CD4-positive, alpha-beta T cell treated with Interleukin-21 for 1 hour (primary cell): Measurements from ENCODE around the gene NRL.
A peak's percentile ranks its signal among the peaks of the same experiment; 100 is the strongest.

Source experiments
- DNase-seq: peaks from one replicate; pipeline ENCODE4 v3.0.0-alpha.2; 2020

The NRL gene

GRCh38 chr14:24143511-24143910 lies 28.8 kb upstream of the NRL start:
- DNase-seq, result no peak

- DNase-seq, result peak; percentile 99
These were observed 26.5 kb upstream of the NRL start, which contains the start of gene EMC9 for GRCh38 chr14:24141097-24141880. Gene EMC9 (minus strand): TSS chr14:24141591. CDS start chr14:24141304, 287 bp downstream.

- peak; percentile 32 for DNase-seq
These were observed 24.7 kb upstream of the NRL start for GRCh38 chr14:24139272-24139934.

GRCh38 chr14:24138396-24139271 lies 23.9 kb upstream of the NRL start:
- DNase-seq, result no peak

- DNase-seq, result no peak
These were observed 23.0 kb upstream of the NRL start for GRCh38 chr14:24137529-24138395.

- no peak for DNase-seq
These were observed 22.2 kb upstream of the NRL start for GRCh38 chr14:24136684-24137528.

GRCh38 chr14:24135834-24136683 lies 21.3 kb upstream of the NRL start, which contains the start of gene PSME1:
Gene PSME1 (plus strand): TSS chr14:24136194. CDS start chr14:24136263, 69 bp downstream.
- DNase-seq, result peak; percentile 96

GRCh38 chr14:24135584-24135833 lies 20.8 kb upstream of the NRL start:
- DNase-seq, result no peak

- DNase-seq, result no peak
These were observed 19.0 kb upstream of the NRL start for GRCh38 chr14:24133735-24134134.

GRCh38 chr14:24132976-24133375 lies 18.2 kb upstream of the NRL start:
- DNase-seq, result no peak

GRCh38 chr14:24132061-24132685 lies 17.4 kb upstream of the NRL start:
- DNase-seq, result no peak

- DNase-seq, result no peak
These were observed 16.8 kb upstream of the NRL start for GRCh38 chr14:24131549-24131966.

- no peak for DNase-seq
These were observed 16.2 kb upstream of the NRL start for GRCh38 chr14:24130717-24131548.

GRCh38 chr14:24130380-24130716 lies 15.6 kb upstream of the NRL start, which contains the start of gene FITM1:
Gene FITM1 (plus strand): TSS chr14:24130659. CDS start chr14:24131564, 905 bp downstream.
- no peak for DNase-seq

- no peak for DNase-seq
These were observed 14.8 kb upstream of the NRL start for GRCh38 chr14:24129410-24129998.

- DNase-seq, result no peak
These were observed 12.9 kb upstream of the NRL start for GRCh38 chr14:24127673-24128072.

- DNase-seq, result no peak
These were observed 12.2 kb upstream of the NRL start for GRCh38 chr14:24126939-24127338.
